A673 (cell line): ENCODE measurements around the gene SHFL.

Experiments used
- EZH2 ChIP-seq: fragments of 200-600 bp; sonication (generic); IDR thresholded peaks from 2 replicates; pipeline ENCODE4 v1.6.1; 2017; ENCODE audit warnings: borderline replicate concordance, low read depth, mild to moderate bottlenecking, mixed read lengths, antibody characterized with exemption, low read length; ENCODE audit not compliant: poor library complexity, severe bottlenecking
- TF ChIP-seq, protein P1 (sequence below): fragments of 300-800, 200-600 bp; sonication (generic); conservative IDR thresholded peaks from 2 replicates; pipeline ENCODE4 v1.5.1; 2017; ENCODE audit warnings: low read depth, mild to moderate bottlenecking, antibody characterized with exemption, low read length, moderate library complexity, mixed read lengths

DNA sequence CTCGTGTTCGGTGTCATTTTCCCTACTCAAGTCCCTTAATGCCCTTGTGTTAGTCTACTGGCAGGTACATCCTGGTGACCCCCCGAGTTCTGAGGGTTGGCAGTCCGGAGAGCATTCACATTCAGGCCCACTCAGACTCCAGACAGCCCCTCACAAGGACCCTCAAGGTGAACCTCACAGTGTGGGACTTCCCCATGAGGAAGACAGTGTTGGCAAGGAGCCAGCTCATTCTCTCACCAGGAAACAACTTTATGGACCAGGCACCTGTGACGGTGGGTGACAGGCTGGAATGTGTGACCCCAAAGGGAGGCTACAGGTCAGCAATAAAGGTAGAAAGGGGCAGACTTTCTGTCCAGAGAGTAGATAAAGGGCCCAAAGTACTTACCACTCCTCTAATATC, 48.3 kb upstream of the SHFL start:
- TF ChIP-seq, protein P1, sequence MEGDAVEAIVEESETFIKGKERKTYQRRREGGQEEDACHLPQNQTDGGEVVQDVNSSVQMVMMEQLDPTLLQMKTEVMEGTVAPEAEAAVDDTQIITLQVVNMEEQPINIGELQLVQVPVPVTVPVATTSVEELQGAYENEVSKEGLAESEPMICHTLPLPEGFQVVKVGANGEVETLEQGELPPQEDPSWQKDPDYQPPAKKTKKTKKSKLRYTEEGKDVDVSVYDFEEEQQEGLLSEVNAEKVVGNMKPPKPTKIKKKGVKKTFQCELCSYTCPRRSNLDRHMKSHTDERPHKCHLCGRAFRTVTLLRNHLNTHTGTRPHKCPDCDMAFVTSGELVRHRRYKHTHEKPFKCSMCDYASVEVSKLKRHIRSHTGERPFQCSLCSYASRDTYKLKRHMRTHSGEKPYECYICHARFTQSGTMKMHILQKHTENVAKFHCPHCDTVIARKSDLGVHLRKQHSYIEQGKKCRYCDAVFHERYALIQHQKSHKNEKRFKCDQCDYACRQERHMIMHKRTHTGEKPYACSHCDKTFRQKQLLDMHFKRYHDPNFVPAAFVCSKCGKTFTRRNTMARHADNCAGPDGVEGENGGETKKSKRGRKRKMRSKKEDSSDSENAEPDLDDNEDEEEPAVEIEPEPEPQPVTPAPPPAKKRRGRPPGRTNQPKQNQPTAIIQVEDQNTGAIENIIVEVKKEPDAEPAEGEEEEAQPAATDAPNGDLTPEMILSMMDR: no peak
- no peak for TF ChIP-seq EZH2
